Astrocyte (in vitro differentiated cells and primary cell): ENCODE results near the gene ZNF470.

Experiments
- EZH2 ChIP-seq: IDR thresholded peaks from 2 replicates; pipeline ENCODE4 v1.6.1; 2012; ENCODE audit warnings: mild to moderate bottlenecking, low read length, inconsistent platforms; ENCODE audit not compliant: insufficient read depth
- TF ChIP-seq, protein P1 (sequence below): IDR thresholded peaks from 2 replicates; pipeline ENCODE4 v1.5.1; 2011; ENCODE audit warnings: low read depth, mild to moderate bottlenecking, inconsistent platforms, low read length, moderate library complexity; ENCODE audit not compliant: insufficient read depth

DNA sequence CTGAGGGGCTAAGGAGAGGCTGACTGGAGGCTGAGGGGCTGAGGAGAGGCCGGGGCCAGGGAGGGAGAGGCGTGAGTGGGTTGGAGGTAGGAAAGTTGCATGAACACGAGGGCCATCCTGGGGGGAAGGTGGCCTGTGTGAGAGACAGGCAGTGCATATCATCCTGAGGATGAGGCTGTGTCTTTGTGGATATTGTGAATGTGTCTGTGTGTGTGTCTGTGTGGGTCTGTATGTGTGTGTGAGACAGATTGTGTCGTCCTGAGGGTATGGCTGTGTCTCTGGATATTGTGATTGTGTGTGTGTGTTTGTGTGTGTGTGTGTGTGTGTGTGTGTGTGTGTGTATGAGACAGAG, 28.3 kb downstream of the ZNF470 start:
- TF ChIP-seq, protein P1, sequence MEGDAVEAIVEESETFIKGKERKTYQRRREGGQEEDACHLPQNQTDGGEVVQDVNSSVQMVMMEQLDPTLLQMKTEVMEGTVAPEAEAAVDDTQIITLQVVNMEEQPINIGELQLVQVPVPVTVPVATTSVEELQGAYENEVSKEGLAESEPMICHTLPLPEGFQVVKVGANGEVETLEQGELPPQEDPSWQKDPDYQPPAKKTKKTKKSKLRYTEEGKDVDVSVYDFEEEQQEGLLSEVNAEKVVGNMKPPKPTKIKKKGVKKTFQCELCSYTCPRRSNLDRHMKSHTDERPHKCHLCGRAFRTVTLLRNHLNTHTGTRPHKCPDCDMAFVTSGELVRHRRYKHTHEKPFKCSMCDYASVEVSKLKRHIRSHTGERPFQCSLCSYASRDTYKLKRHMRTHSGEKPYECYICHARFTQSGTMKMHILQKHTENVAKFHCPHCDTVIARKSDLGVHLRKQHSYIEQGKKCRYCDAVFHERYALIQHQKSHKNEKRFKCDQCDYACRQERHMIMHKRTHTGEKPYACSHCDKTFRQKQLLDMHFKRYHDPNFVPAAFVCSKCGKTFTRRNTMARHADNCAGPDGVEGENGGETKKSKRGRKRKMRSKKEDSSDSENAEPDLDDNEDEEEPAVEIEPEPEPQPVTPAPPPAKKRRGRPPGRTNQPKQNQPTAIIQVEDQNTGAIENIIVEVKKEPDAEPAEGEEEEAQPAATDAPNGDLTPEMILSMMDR, result no peak
- TF ChIP-seq EZH2, result no peak
